ENCODE measurements around the gene NPLOC4.

The NPLOC4 gene

GRCh38 chr17:81573794-81574642 lies 62.9 kb downstream of the NPLOC4 start:
- Histone ChIP-seq H3K9me3 (ENCODE audit: control insufficient read depth, low read length) (no peaks in the 10 kb centered on the region), H3K27me3 (replicated peaks; ENCODE audit: control insufficient read depth, insufficient read depth, low read length) (no peaks in the 10 kb centered on the region), H3K36me3 (ENCODE audit: control insufficient read depth, insufficient read depth, low read length, severe bottlenecking) (peaks cover 70% of the 10 kb centered on the region), H3K4me3 (ENCODE audit: low read length) (no peak overlapping the region), H3K4me1 (ENCODE audit: control insufficient read depth, insufficient read depth, low read length) (peaks cover 33% of the 10 kb centered on the region), H3K9ac (ENCODE audit: low read length) (no peak overlapping the region)
- DNase-seq (ENCODE audit: low read depth) = no peak

- H3K36me3 ChIP-seq (ENCODE audit: control insufficient read depth, insufficient read depth, low read length, severe bottlenecking) = peaks cover 71% of the 10 kb centered on the region
- H3K9ac ChIP-seq (ENCODE audit: low read length) = no peak overlapping the region
- no peaks in the 10 kb centered on the region for H3K9me3 ChIP-seq (ENCODE audit: control insufficient read depth, low read length)
- no peak for DNase-seq (ENCODE audit: low read depth)
- H3K27me3 ChIP-seq (replicated peaks; ENCODE audit: control insufficient read depth, insufficient read depth, low read length) = no peaks in the 10 kb centered on the region
- H3K4me3 ChIP-seq (ENCODE audit: low read length) = no peak overlapping the region
- H3K4me1 ChIP-seq (ENCODE audit: control insufficient read depth, insufficient read depth, low read length) = peaks cover 32% of the 10 kb centered on the region
These were observed 64.2 kb downstream of the NPLOC4 start for GRCh38 chr17:81572563-81573168.

- H3K27me3 ChIP-seq (replicated peaks; ENCODE audit: control insufficient read depth, insufficient read depth, low read length) = no peaks in the 10 kb centered on the region
- no peak for DNase-seq (ENCODE audit: low read depth)
- peaks cover 31% of the 10 kb centered on the region for H3K4me1 ChIP-seq (ENCODE audit: control insufficient read depth, insufficient read depth, low read length)
- H3K9ac ChIP-seq (ENCODE audit: low read length) = no peak overlapping the region
- H3K36me3 ChIP-seq (ENCODE audit: control insufficient read depth, insufficient read depth, low read length, severe bottlenecking) = peaks cover 72% of the 10 kb centered on the region
- H3K9me3 ChIP-seq (ENCODE audit: control insufficient read depth, low read length) = no peaks in the 10 kb centered on the region
- no peak overlapping the region for H3K4me3 ChIP-seq (ENCODE audit: low read length)
These were observed 65.9 kb downstream of the NPLOC4 start for GRCh38 chr17:81570964-81571363.

GRCh38 chr17:81569986-81570514 lies 66.9 kb downstream of the NPLOC4 start:
- Histone ChIP-seq H3K36me3 (ENCODE audit: control insufficient read depth, insufficient read depth, low read length, severe bottlenecking) (peaks cover 77% of the 10 kb centered on the region), H3K27me3 (replicated peaks; ENCODE audit: control insufficient read depth, insufficient read depth, low read length) (no peaks in the 10 kb centered on the region), H3K4me3 (ENCODE audit: low read length) (no peak overlapping the region), H3K4me1 (ENCODE audit: control insufficient read depth, insufficient read depth, low read length) (peaks cover 34% of the 10 kb centered on the region), H3K9me3 (ENCODE audit: control insufficient read depth, low read length) (no peaks in the 10 kb centered on the region), H3K9ac (ENCODE audit: low read length) (no peak overlapping the region)
- no peak for DNase-seq (ENCODE audit: low read depth)

- no peaks in the 10 kb centered on the region for H3K27me3 ChIP-seq (replicated peaks; ENCODE audit: control insufficient read depth, insufficient read depth, low read length)
- H3K36me3 ChIP-seq (ENCODE audit: control insufficient read depth, insufficient read depth, low read length, severe bottlenecking) = peaks cover 71% of the 10 kb centered on the region
- no peaks in the 10 kb centered on the region for H3K9me3 ChIP-seq (ENCODE audit: control insufficient read depth, low read length)
- no peak overlapping the region for H3K4me3 ChIP-seq (ENCODE audit: low read length)
- peaks cover 51% of the 10 kb centered on the region for H3K4me1 ChIP-seq (ENCODE audit: control insufficient read depth, insufficient read depth, low read length)
- no peak for DNase-seq (ENCODE audit: low read depth)
- H3K9ac ChIP-seq (ENCODE audit: low read length) = no peak overlapping the region
These were observed 68.5 kb downstream of the NPLOC4 start for GRCh38 chr17:81568416-81568815.

GRCh38 chr17:81567191-81567590 lies 69.7 kb downstream of the NPLOC4 start:
- peak overlapping the region; percentile 72 for H3K9ac ChIP-seq (ENCODE audit: low read length)
- H3K9me3 ChIP-seq (ENCODE audit: control insufficient read depth, low read length) = no peaks in the 10 kb centered on the region
- H3K4me1 ChIP-seq (ENCODE audit: control insufficient read depth, insufficient read depth, low read length) = peaks cover 54% of the 10 kb centered on the region
- peaks cover 69% of the 10 kb centered on the region for H3K36me3 ChIP-seq (ENCODE audit: control insufficient read depth, insufficient read depth, low read length, severe bottlenecking)
- no peaks in the 10 kb centered on the region for H3K27me3 ChIP-seq (replicated peaks; ENCODE audit: control insufficient read depth, insufficient read depth, low read length)
- H3K4me3 ChIP-seq (ENCODE audit: low read length) = peak overlapping the region; percentile 57
- no peak for DNase-seq (ENCODE audit: low read depth)

GRCh38 chr17:81566461-81567126 lies 70.3 kb downstream of the NPLOC4 start:
- H3K4me3 ChIP-seq (ENCODE audit: low read length) = peak overlapping the region; percentile 57
- H3K36me3 ChIP-seq (ENCODE audit: control insufficient read depth, insufficient read depth, low read length, severe bottlenecking) = peaks cover 72% of the 10 kb centered on the region
- DNase-seq (ENCODE audit: low read depth) = peak; percentile 95
- H3K9me3 ChIP-seq (ENCODE audit: control insufficient read depth, low read length) = no peaks in the 10 kb centered on the region
- no peaks in the 10 kb centered on the region for H3K27me3 ChIP-seq (replicated peaks; ENCODE audit: control insufficient read depth, insufficient read depth, low read length)
- peaks cover 58% of the 10 kb centered on the region for H3K4me1 ChIP-seq (ENCODE audit: control insufficient read depth, insufficient read depth, low read length)
- H3K9ac ChIP-seq (ENCODE audit: low read length) = peak overlapping the region; percentile 72

GRCh38 chr17:81565231-81565630 lies 71.7 kb downstream of the NPLOC4 start:
- peak overlapping the region; percentile 52 for H3K9ac ChIP-seq (ENCODE audit: low read length)
- no peaks in the 10 kb centered on the region for H3K9me3 ChIP-seq (ENCODE audit: control insufficient read depth, low read length)
- H3K4me3 ChIP-seq (ENCODE audit: low read length) = no peak overlapping the region
- no peaks in the 10 kb centered on the region for H3K27me3 ChIP-seq (replicated peaks; ENCODE audit: control insufficient read depth, insufficient read depth, low read length)
- H3K36me3 ChIP-seq (ENCODE audit: control insufficient read depth, insufficient read depth, low read length, severe bottlenecking) = peaks cover 70% of the 10 kb centered on the region
- peaks cover 64% of the 10 kb centered on the region for H3K4me1 ChIP-seq (ENCODE audit: control insufficient read depth, insufficient read depth, low read length)
- no peak for DNase-seq (ENCODE audit: low read depth)

- no peaks in the 10 kb centered on the region for H3K9me3 ChIP-seq (ENCODE audit: control insufficient read depth, low read length)
- no peak overlapping the region for H3K4me3 ChIP-seq (ENCODE audit: low read length)
- no peak for DNase-seq (ENCODE audit: low read depth)
- H3K9ac ChIP-seq (ENCODE audit: low read length) = peak overlapping the region; percentile 52
- peaks cover 70% of the 10 kb centered on the region for H3K36me3 ChIP-seq (ENCODE audit: control insufficient read depth, insufficient read depth, low read length, severe bottlenecking)
- H3K27me3 ChIP-seq (replicated peaks; ENCODE audit: control insufficient read depth, insufficient read depth, low read length) = no peaks in the 10 kb centered on the region
- H3K4me1 ChIP-seq (ENCODE audit: control insufficient read depth, insufficient read depth, low read length) = peaks cover 64% of the 10 kb centered on the region
These were observed 72.1 kb downstream of the NPLOC4 start for GRCh38 chr17:81564778-81565177.

GRCh38 chr17:81563861-81564586 lies 72.9 kb downstream of the NPLOC4 start:
- peak overlapping the region; percentile 52 for H3K9ac ChIP-seq (ENCODE audit: low read length)
- H3K4me3 ChIP-seq (ENCODE audit: low read length) = no peak overlapping the region
- H3K4me1 ChIP-seq (ENCODE audit: control insufficient read depth, insufficient read depth, low read length) = peaks cover 64% of the 10 kb centered on the region
- DNase-seq (ENCODE audit: low read depth) = peak; percentile 88
- H3K9me3 ChIP-seq (ENCODE audit: control insufficient read depth, low read length) = no peaks in the 10 kb centered on the region
- no peaks in the 10 kb centered on the region for H3K27me3 ChIP-seq (replicated peaks; ENCODE audit: control insufficient read depth, insufficient read depth, low read length)
- peaks cover 70% of the 10 kb centered on the region for H3K36me3 ChIP-seq (ENCODE audit: control insufficient read depth, insufficient read depth, low read length, severe bottlenecking)

Measured in adipocyte (in vitro differentiated cells).